ENCODE results near the gene CLEC16A.

CLEC16A gene

DNA sequence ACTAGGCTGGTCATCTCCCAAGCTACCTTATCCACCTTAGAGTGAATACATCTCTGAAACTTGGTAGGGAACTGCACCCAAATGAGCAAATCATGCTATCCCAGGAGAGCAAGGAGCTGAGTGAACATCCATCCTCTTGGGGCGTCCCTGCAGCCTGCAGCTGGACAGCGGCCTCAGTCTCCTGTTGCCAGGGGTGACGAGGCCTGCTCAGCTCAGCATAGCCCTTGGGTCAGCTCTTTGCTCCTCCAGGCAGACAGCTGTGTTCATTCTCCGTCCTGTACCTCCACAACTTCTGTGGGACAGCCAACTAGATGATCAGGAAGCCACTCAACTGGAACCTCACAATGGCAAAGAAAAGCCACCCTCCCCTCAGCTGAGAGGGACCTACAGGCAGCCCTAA is 199.8 kb downstream of the CLEC16A start:
- DNase-seq = no peak

GRCh38 chr16:11145173-11145818 is 200.9 kb downstream of the CLEC16A start:
- DNase-seq = no peak

DNA sequence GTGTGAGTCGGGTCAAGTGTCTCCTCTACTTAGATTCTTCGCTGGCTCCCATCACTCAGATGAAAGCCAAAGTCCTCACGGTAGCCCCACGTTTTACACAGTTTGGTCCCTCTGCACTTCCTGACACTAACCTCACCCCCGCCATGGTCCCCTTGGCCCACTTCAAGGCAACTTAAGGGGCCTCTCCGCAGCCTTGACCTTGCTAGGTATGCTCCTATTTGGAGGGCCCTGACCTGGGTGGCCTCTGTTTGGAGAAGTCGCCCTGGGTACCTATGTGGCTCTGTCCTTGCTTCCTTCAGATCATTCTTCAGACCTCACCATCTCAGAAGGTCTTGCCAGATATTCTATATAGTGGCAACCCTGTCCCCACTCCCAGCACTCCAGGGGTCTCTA is 201.5 kb downstream of the CLEC16A start:
- DNase-seq = no peak

GRCh38 chr16:11147033-11147753 is 202.8 kb downstream of the CLEC16A start:
- DNase-seq = no peak

GRCh38 chr16:11147754-11148444 is 203.5 kb downstream of the CLEC16A start:
- DNase-seq = no peak

DNA sequence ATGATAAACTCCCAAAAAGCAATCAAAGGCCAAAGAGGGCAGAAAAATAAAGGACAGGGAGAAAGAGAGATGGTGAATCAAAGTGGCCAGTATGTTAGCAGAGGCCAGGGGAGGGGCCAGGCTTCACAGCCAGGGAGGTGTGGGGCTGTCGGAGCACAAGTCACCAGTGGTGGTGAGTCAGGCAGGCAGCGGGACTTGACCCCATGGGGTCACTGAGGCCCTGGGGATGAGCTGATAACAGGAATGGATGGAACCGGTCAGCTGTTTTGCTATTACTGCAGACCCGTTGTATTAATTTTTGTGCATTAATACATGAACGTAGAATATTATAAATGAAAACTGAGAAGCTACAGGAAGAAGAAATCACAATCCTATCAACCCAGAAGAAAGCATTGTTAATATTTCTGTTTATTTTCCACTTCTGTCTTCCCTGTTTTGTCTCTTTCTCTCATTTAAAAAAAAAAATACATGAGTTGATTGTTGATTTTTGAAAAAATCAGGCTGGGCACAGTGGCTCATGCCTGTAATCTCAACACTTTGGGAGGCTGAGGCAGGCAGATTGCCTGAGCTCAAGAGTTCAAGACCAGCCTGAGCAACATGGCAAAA is 204.8 kb downstream of the CLEC16A start:
- DNase-seq = no peak

DNA sequence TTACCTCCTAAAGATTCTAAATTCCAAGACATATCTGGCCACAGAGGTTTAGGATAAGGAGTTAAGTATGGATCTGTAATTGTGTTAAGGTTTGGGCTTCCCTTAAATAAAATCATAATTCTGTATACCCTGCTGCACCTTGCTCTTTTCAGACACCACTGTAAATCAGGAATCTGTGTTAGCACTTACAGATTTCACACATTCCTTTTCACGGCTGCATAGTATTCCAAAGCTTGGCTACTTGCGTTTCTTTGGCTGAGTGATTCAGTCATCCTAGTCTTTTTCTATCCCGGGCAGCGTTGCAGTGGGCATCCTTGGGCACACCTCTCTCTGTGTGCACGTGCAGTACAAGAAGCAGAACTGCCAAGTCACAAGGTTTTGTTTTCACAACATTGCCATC is 205.8 kb downstream of the CLEC16A start:
- no peak for DNase-seq

GRCh38 chr16:11151156-11151884 is 207.0 kb downstream of the CLEC16A start:
- DNase-seq = peak; percentile 54

- peak; percentile 33 for DNase-seq
Measured at GRCh38 chr16:11151885-11152629, 207.7 kb downstream of the CLEC16A start.

DNA sequence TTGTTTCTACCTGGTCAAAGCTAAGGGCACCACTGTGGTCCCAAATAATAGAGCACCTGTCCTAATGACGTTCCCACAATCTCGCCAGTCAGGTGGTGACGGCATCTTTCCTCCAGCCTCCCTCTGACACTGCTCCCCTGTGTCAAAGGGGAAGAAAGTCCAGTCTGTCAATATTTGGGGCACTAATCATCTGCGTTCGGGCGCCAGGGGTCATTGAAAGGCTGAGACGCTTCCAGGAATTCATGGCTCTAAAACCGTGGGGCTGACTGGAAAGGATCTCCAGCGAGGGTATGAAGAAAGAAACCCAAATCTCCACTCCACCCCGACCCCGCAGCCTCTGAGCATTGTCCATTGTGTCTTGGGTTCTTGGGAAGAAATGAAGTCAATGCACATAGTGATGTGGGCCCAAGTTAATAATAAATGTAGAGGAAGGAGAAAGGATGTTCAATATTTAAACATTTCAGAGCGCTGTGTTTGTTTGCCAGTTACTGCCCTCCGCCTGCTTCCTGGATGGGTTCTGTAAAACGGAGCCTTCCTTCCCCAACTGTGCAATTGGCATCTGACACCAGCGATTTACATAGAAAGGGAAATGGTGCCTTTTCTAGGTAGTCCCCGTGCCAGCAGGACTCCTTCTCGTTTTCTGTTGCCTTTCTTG is 208.4 kb downstream of the CLEC16A start:
- DNase-seq = no peak

DNA sequence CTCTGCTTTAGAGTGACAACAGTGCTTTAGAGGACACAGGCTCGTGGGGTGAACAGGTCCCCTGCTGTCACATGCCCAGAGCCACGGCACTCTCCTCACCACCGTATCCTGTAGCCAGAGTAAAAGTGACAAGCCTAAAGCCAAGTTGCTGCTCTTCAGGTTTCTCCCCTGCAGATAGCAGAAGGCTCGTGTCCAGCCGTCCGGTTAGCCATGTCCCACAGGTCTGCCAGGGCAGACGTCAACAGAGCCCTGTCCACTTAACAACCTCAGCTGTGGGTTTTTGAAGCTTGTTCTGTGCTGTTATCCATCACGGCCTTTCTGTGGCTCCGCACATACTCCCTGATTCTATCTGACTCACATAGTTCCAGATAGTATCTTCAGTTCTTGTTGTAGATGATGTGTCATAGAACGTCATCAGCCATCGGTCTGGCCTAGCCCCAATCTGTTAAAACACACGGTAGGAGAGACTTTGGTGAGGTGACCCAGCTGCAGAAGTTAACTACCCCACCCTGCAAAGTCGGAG is 211.0 kb downstream of the CLEC16A start:
- no peak for DNase-seq

DNA sequence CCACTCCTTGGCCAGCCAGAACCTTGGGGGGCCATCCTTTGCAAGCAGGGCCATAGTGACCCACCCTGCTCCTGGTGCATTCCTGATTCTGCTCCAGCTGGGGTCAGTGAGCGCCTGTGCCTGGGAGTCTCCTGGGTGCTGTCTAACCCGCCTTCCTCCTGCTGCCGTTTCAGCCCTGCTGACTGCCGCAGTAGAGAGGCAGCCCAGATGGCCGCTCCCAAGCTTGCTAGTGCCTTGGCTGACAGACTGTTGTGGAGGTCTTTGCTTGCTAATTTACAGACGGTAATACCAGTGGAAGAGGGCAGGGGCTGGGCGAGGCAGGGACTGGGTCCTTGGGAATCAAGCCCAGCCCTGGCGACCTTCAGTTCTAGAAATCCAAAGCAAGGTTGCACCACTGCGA is 212.0 kb downstream of the CLEC16A start:
- peak; percentile 35 for DNase-seq

DNA sequence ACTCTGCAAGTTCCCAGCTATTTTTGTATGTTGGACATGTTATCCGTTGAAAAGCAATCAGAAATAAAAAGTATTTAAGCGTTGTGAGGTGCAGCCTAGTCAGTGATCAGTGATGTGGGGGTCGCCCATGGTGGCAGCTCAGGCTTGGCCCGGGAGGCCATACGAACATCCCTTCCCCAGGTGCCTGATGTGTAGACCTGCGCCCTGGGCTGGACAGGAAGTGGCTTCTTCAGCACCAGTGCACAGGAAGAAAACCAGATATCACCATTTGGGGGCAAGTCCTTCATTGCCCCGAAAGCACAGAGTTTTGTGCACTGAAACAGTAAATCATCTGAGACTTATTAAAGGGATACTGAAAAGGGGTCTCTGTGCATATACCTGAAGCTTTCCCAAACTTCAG is 212.8 kb downstream of the CLEC16A start:
- DNase-seq = no peak

- peak; percentile 40 for DNase-seq
Measured at GRCh38 chr16:11158018-11158417, 213.7 kb downstream of the CLEC16A start.

- DNase-seq = peak; percentile 45
Measured at GRCh38 chr16:11159282-11159681, 214.9 kb downstream of the CLEC16A start.

GRCh38 chr16:11160676-11161115 is 216.3 kb downstream of the CLEC16A start:
- no peak for DNase-seq

DNA sequence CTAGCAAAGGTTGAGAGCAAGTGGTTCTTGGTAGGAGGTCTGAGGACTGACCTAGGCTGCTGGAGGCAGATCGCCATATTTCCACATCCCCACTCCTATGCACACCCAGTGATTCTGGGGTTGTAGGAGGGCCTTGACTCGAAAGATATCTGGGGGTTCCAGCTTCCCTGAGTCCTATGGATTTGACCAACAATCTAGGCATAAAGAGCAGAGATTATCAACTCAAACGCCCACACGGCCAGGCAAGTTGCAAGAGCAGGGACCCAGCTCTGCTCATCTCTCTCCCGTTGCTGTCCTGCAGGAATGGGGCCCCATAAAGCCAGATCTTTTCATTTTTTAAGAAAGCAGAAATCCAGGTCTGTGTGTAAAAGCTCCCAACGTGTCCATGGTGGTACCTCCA is 217.1 kb downstream of the CLEC16A start:
- no peak for DNase-seq

GRCh38 chr16:11161974-11162373 is 217.6 kb downstream of the CLEC16A start:
- DNase-seq = no peak

GRCh38 chr16:11162586-11163268 is 218.4 kb downstream of the CLEC16A start:
- no peak for DNase-seq

- no peak for DNase-seq
Measured at GRCh38 chr16:11163761-11164261, 219.4 kb downstream of the CLEC16A start.

Data from eye (tissue), 1 donor.